Measurements from ENCODE around the gene CORIN. TPM values are rescaled to one million over a fixed set of nuclear protein-coding genes. Genes with fewer than 3 reads are reported as not detected.

CORIN gene
- total RNA-seq, 6 experiments from 2014 or later: 0.12 to 0.44 (median 0.16) TPM; not detected in 1

GRCh38 chr4:47690611-47691010 is 147.3 kb downstream of the CORIN start:
- DNase-seq (no peak), ATAC-seq (no peak)
- H3K27ac ChIP-seq: no peak overlapping the region
- no peaks in the 10 kb centered on the region for H3K36me3 ChIP-seq
- no peak for TF ChIP-seq POLR2A (IDR thresholded peaks at IDR 0.05)
- no peak for TF ChIP-seq CTCF (IDR thresholded peaks at IDR 0.05)
- 78% methylated on average over 3 of the region's 3 CpGs for WGBS (ENCODE audit: insufficient coverage, low coverage, low lambda C conversion rate, missing lambda C conversion rate)
- intact Hi-C loops (cut with DNase I): no loop called here
- H3K27me3 ChIP-seq: no peaks in the 10 kb centered on the region
- no peak overlapping the region for H3K4me3 ChIP-seq
- H3K4me1 ChIP-seq: peaks cover 0 to 9% (median 2%) of the 10 kb centered on the region in 4 donors
- no peaks in the 10 kb centered on the region for H3K9me3 ChIP-seq

- DNase-seq: peak; percentile 42 to 77 (median 64)
- 38% methylated on average over 9 of the region's 9 CpGs for WGBS (ENCODE audit: insufficient coverage, low coverage, low lambda C conversion rate, missing lambda C conversion rate)
- H3K27me3 ChIP-seq: no peaks in the 10 kb centered on the region
- ATAC-seq: peak; percentile 100
- intact Hi-C loops (cut with DNase I): loop anchor here in 1 of 2 donors (10.0 kb wide), 1 partner anchor 148 kb away; the partner anchor contains the start of gene CORIN
- no peak overlapping the region for H3K4me3 ChIP-seq
- H3K36me3 ChIP-seq: no peaks in the 10 kb centered on the region
- H3K9me3 ChIP-seq: no peaks in the 10 kb centered on the region
- peaks cover 0 to 9% (median 2%) of the 10 kb centered on the region in 4 donors for H3K4me1 ChIP-seq
- TF ChIP-seq POLR2A (IDR thresholded peaks at IDR 0.05): no peak
- TF ChIP-seq CTCF (IDR thresholded peaks at IDR 0.05): peak; percentile 73 to 85 (median 82)
- H3K27ac ChIP-seq: peak overlapping the region in 1 of 3 donors; percentile 20
Measured at GRCh38 chr4:47686294-47686872, 151.5 kb downstream of the CORIN start.

GRCh38 chr4:47675806-47676205 is 162.1 kb downstream of the CORIN start:
- H3K27me3 ChIP-seq: no peaks in the 10 kb centered on the region
- no peak overlapping the region for H3K27ac ChIP-seq
- H3K4me3 ChIP-seq: no peak overlapping the region
- ATAC-seq (no peak), DNase-seq (no peak)
- no peaks in the 10 kb centered on the region for H3K9me3 ChIP-seq
- 77% methylated on average over 2 of the region's 2 CpGs for WGBS (ENCODE audit: insufficient coverage, low coverage, low lambda C conversion rate, missing lambda C conversion rate)
- TF ChIP-seq POLR2A (IDR thresholded peaks at IDR 0.05) (no peak), CTCF (IDR thresholded peaks at IDR 0.05) (no peak)
- no peaks in the 10 kb centered on the region for H3K4me1 ChIP-seq
- intact Hi-C loops (cut with DNase I): loop anchor here in 1 of 2 donors (10.0 kb wide), 1 partner anchor 269 kb away; no protein-coding TSS in a partner anchor
- no peaks in the 10 kb centered on the region for H3K36me3 ChIP-seq

- ATAC-seq (no peak), DNase-seq (no peak)
- Histone ChIP-seq H3K9me3 (no peaks in the 10 kb centered on the region), H3K36me3 (no peaks in the 10 kb centered on the region), H3K4me1 (no peaks in the 10 kb centered on the region), H3K27me3 (no peaks in the 10 kb centered on the region), H3K4me3 (no peak overlapping the region), H3K27ac (no peak overlapping the region)
- WGBS (ENCODE audit: insufficient coverage, low coverage, low lambda C conversion rate, missing lambda C conversion rate): 70% methylated on average over 4 of the region's 4 CpGs
- intact Hi-C loops (cut with DNase I): loop anchor here in 1 of 2 donors (10.0 kb wide), 1 partner anchor 271 kb away; no protein-coding TSS in a partner anchor
- no peak for TF ChIP-seq POLR2A (IDR thresholded peaks at IDR 0.05)
Measured at GRCh38 chr4:47674144-47674543, 163.7 kb downstream of the CORIN start.

- DNase-seq: no peak
- WGBS (ENCODE audit: insufficient coverage, low coverage, low lambda C conversion rate, missing lambda C conversion rate): 90% methylated on average over 3 of the region's 3 CpGs
- TF ChIP-seq CTCF (IDR thresholded peaks at IDR 0.05): no peak
- no peak for TF ChIP-seq POLR2A (IDR thresholded peaks at IDR 0.05)
- no peaks in the 10 kb centered on the region for H3K4me1 ChIP-seq
- intact Hi-C loops (cut with DNase I): loop anchor here in 1 of 2 donors (10.0 kb wide), 1 partner anchor 272 kb away; no protein-coding TSS in a partner anchor
- no peak for ATAC-seq
- H3K9me3 ChIP-seq: no peaks in the 10 kb centered on the region
- H3K4me3 ChIP-seq: no peak overlapping the region
- H3K36me3 ChIP-seq: no peaks in the 10 kb centered on the region
- H3K27ac ChIP-seq: no peak overlapping the region
- no peaks in the 10 kb centered on the region for H3K27me3 ChIP-seq
Measured at GRCh38 chr4:47672696-47673095, 165.2 kb downstream of the CORIN start.
